ENCODE results near the gene KCNG4.
A peak's percentile ranks its signal among the peaks of the same experiment; 100 is the strongest.

KCNG4 gene

GRCh38 chr16:84237994-84238750 lies 1.6 kb downstream of the KCNG4 start:
- no peak overlapping the region for H3K27ac ChIP-seq
- H3K27me3 ChIP-seq (ENCODE audit: insufficient read depth, low read depth, severe bottlenecking): no peaks in the 10 kb centered on the region
- H3K36me3 ChIP-seq: peaks cover 4% of the 10 kb centered on the region; the same call in 1 of the 2 replicates
- no peaks in the 10 kb centered on the region for H3K9me3 ChIP-seq (ENCODE audit: severe bottlenecking)
- no peak for DNase-seq
- H3K4me3 ChIP-seq (ENCODE audit: low read depth, low read length): no peak overlapping the region
- no peak for TF ChIP-seq CTCF (IDR thresholded peaks at IDR 0.05; ENCODE audit: low read depth, low read length)

GRCh38 chr16:84236671-84237070 lies 3.1 kb downstream of the KCNG4 start:
- no peak for TF ChIP-seq CTCF (IDR thresholded peaks at IDR 0.05; ENCODE audit: low read depth, low read length)
- Histone ChIP-seq H3K36me3 (peaks cover 7% of the 10 kb centered on the region; the same call in 1 of the 2 replicates), H3K9me3 (ENCODE audit: severe bottlenecking) (no peaks in the 10 kb centered on the region), H3K27ac (no peak overlapping the region; the same call in 1 of the 2 replicates), H3K4me3 (ENCODE audit: low read depth, low read length) (no peak overlapping the region), H3K27me3 (ENCODE audit: insufficient read depth, low read depth, severe bottlenecking) (no peaks in the 10 kb centered on the region)
- no peak for DNase-seq

- Histone ChIP-seq H3K9me3 (ENCODE audit: severe bottlenecking) (no peaks in the 10 kb centered on the region), H3K27me3 (ENCODE audit: insufficient read depth, low read depth, severe bottlenecking) (no peaks in the 10 kb centered on the region), H3K4me3 (ENCODE audit: low read depth, low read length) (no peak overlapping the region), H3K27ac (peak overlapping the region; percentile 84), H3K36me3 (peaks cover 7% of the 10 kb centered on the region; the same call in 1 of the 2 replicates)
- no peak for TF ChIP-seq CTCF (IDR thresholded peaks at IDR 0.05; ENCODE audit: low read depth, low read length)
- DNase-seq: peak; percentile 20
Measured at GRCh38 chr16:84234321-84235241, 5.2 kb downstream of the KCNG4 start.

- Histone ChIP-seq H3K4me3 (ENCODE audit: low read depth, low read length) (no peak overlapping the region), H3K27ac (0 out of 2 replicates have a peak overlapping the region, but pooled peaks have one; percentile 84), H3K9me3 (ENCODE audit: severe bottlenecking) (no peaks in the 10 kb centered on the region), H3K27me3 (ENCODE audit: insufficient read depth, low read depth, severe bottlenecking) (no peaks in the 10 kb centered on the region), H3K36me3 (peaks cover 7% of the 10 kb centered on the region; the same call in 1 of the 2 replicates)
- no peak for DNase-seq
- TF ChIP-seq CTCF (IDR thresholded peaks at IDR 0.05; ENCODE audit: low read depth, low read length): no peak
Measured at GRCh38 chr16:84233748-84234147, 6.1 kb downstream of the KCNG4 start.

GRCh38 chr16:84232969-84233368 lies 6.8 kb downstream of the KCNG4 start:
- TF ChIP-seq CTCF (IDR thresholded peaks at IDR 0.05; ENCODE audit: low read depth, low read length): no peak
- H3K27me3 ChIP-seq (ENCODE audit: insufficient read depth, low read depth, severe bottlenecking): no peaks in the 10 kb centered on the region
- no peaks in the 10 kb centered on the region for H3K9me3 ChIP-seq (ENCODE audit: severe bottlenecking)
- no peak for DNase-seq
- no peak overlapping the region for H3K27ac ChIP-seq
- no peak overlapping the region for H3K4me3 ChIP-seq (ENCODE audit: low read depth, low read length)
- H3K36me3 ChIP-seq: peaks cover 7% of the 10 kb centered on the region; the same call in 1 of the 2 replicates

All from WERI-Rb-1 (cell line).